GM23338 (cell line): ENCODE results near the gene MAG.

ENCODE experiments used
- CREB1 ChIP-seq: fragments of 250-450 bp; sonication (Bioruptor Pico); IDR thresholded peaks from 2 replicates; pipeline ENCODE4 v1.5.0; 2020; ENCODE audit warnings: low read depth, mild to moderate bottlenecking, moderate library complexity
- CTCF ChIP-seq, 2 experiments: fragments of 200-600 bp in 1 of 2; sonication (generic) in 1 of 2; conservative IDR thresholded peaks; 2 replicates each; pipeline versions ENCODE4 v1.5.1 to v1.6.1; 2016 to 2017; ENCODE audit warnings: antibody characterized with exemption in 2 of 2, low read depth in 2 of 2, mild to moderate bottlenecking in 2 of 2, moderate library complexity in 1 of 2
- EZH2 ChIP-seq: fragments of 200-600 bp; sonication (generic); IDR thresholded peaks from one replicate; pipeline ENCODE4 v1.8.0; 2017; ENCODE audit warnings: antibody characterized with exemption, mild to moderate bottlenecking, low read depth; ENCODE audit not compliant: unreplicated experiment
- EZH2phosphoT487 ChIP-seq: fragments of 200-600 bp; sonication (generic); IDR thresholded peaks from one replicate; pipeline ENCODE4 v1.8.1; 2018; ENCODE audit warnings: antibody characterized with exemption; ENCODE audit not compliant: unreplicated experiment
- JUNB ChIP-seq: IDR thresholded peaks from one replicate; pipeline ENCODE4 v1.6.1; 2016; ENCODE audit warnings: antibody characterized with exemption; ENCODE audit not compliant: unreplicated experiment
- POLR2AphosphoS5 ChIP-seq: IDR thresholded peaks from 2 replicates; pipeline ENCODE4 v1.6.1; 2016; ENCODE audit warnings: antibody characterized with exemption, low read depth
- REST ChIP-seq: IDR thresholded peaks from one replicate; pipeline ENCODE4 v1.6.1; 2018; ENCODE audit warnings: antibody characterized with exemption; ENCODE audit not compliant: unreplicated experiment
- STAT1 ChIP-seq: IDR thresholded peaks from one replicate; pipeline ENCODE4 v1.6.1; 2016; ENCODE audit warnings: antibody characterized with exemption; ENCODE audit not compliant: unreplicated experiment
- ZNF331 ChIP-seq: fragments of 250-450 bp; sonication (Bioruptor Pico); IDR thresholded peaks from 2 replicates; pipeline ENCODE4 v1.5.0; 2020; ENCODE audit warnings: low read depth, mild to moderate bottlenecking, moderate library complexity

GRCh38 chr19:35303357-35303915 lies 11.5 kb downstream of the MAG start:
- no peak for TF ChIP-seq POLR2AphosphoS5
- no peak for TF ChIP-seq CTCF (conservative IDR thresholded peaks at IDR 0.05; ENCODE audit: low read depth in 2 of 2)
- no peak for TF ChIP-seq EZH2
- no peak for TF ChIP-seq EZH2phosphoT487
- no peak for TF ChIP-seq REST
- TF ChIP-seq ZNF331 (CRISPR knock-in tag), result no peak
- TF ChIP-seq JUNB, result no peak
- no peak for TF ChIP-seq CREB1 (CRISPR knock-in tag)
- no peak for TF ChIP-seq STAT1
